HCT116 (cell line): Measurements from ENCODE around the gene CRISPLD2.

Experiments used
- ATF3 ChIP-seq: IDR thresholded peaks from 2 replicates; pipeline ENCODE4 v1.6.1; 2012
- CTCF ChIP-seq, 3 experiments: fragments of 200-600 bp in 1 of 3; sonication (generic) in 1 of 3; IDR thresholded peaks in 2 of 3; conservative IDR thresholded peaks in 1 of 3; 2 replicates each; pipeline ENCODE4 v1.5.1; 2012 to 2017; ENCODE audit warnings: low read depth in 2 of 3, low read length in 2 of 3, antibody characterized with exemption in 1 of 3, borderline replicate concordance in 1 of 3, control low read depth in 1 of 3, mild to moderate bottlenecking in 1 of 3, mixed read lengths in 1 of 3, mixed run types in 1 of 3, moderate library complexity in 1 of 3; ENCODE audit not compliant: insufficient read depth in 1 of 3
- ELF1 ChIP-seq: IDR thresholded peaks from 2 replicates; pipeline ENCODE4 v1.6.1; 2012; ENCODE audit warnings: low read depth, borderline replicate concordance
- EZH2 ChIP-seq: fragments of 200-600 bp; sonication (generic); IDR thresholded peaks from 2 replicates; pipeline ENCODE4 v1.6.1; 2017; ENCODE audit warnings: antibody characterized with exemption, mixed run types
- JUND ChIP-seq: IDR thresholded peaks from 2 replicates; pipeline ENCODE4 v1.6.1; 2012
- POLR2A ChIP-seq: IDR thresholded peaks from 2 replicates; pipeline ENCODE4 v1.7.0; 2011; ENCODE audit warnings: borderline replicate concordance; ENCODE audit not compliant: insufficient read depth, insufficient read length; ENCODE audit errors: extremely low read depth
- RAD21 ChIP-seq: IDR thresholded peaks from 2 replicates; pipeline ENCODE4 v1.6.1; 2012; ENCODE audit warnings: low read depth, mild to moderate bottlenecking
- REST ChIP-seq: IDR thresholded peaks from 2 replicates; pipeline ENCODE4 v1.6.1; 2012; ENCODE audit warnings: low read depth
- SP1 ChIP-seq: IDR thresholded peaks from 2 replicates; pipeline ENCODE4 v1.6.1; 2012; ENCODE audit warnings: low read depth
- ZBTB33 ChIP-seq: IDR thresholded peaks from 2 replicates; pipeline ENCODE4 v1.6.1; 2011; ENCODE audit warnings: mild to moderate bottlenecking, low read length, moderate library complexity; ENCODE audit not compliant: insufficient replicate concordance; ENCODE audit errors: extremely low read depth
- ZFX ChIP-seq: fragments of 450-650 bp; IDR thresholded peaks from 2 replicates; pipeline ENCODE4 v1.6.1; 2017

GRCh38 chr16:84931107-84931494, 111.3 kb downstream of the CRISPLD2 start:
- TF ChIP-seq CTCF (IDR thresholded peaks at IDR 0.05 in 2 of 3, conservative IDR thresholded peaks at IDR 0.05 in 1 of 3; ENCODE audit: borderline replicate concordance in 1 of 3, insufficient read depth in 1 of 3, low read depth in 2 of 3, low read length in 2 of 3) (no peak), RAD21 (no peak), EZH2 (no peak), ELF1 (no peak), POLR2A (no peak), ATF3 (no peak), REST (no peak), SP1 (no peak), ZFX (no peak), ZBTB33 (no peak), JUND (no peak)
